ENCODE measurements around the gene CNR2.
"Not testable (repeated sequence)": the region's sequence is repeated elsewhere in the genome, so short reads cannot be mapped to it uniquely, and the experiment has no call there.

The CNR2 gene

GRCh38 chr1:23838401-23838866, 74.7 kb downstream of the CNR2 start:
- Histone ChIP-seq H3K79me2 (ENCODE audit: insufficient read depth, low read length) (no peaks in the 10 kb centered on the region), H3K4me2 (ENCODE audit: insufficient read depth, low read length) (peak overlapping the region; percentile 72), H3K27ac (ENCODE audit: low read length) (no peak overlapping the region), H2AFZ (ENCODE audit: low read depth, low read length) (peak overlapping the region; percentile 77), H3K9ac (ENCODE audit: low read depth, low read length) (peak overlapping the region; percentile 36), H3K27me3 (ENCODE audit: insufficient read depth, low read length, poor library complexity) (peaks cover 2% of the 10 kb centered on the region), H3K4me1 (ENCODE audit: insufficient read depth, low read length) (peaks cover 14% of the 10 kb centered on the region), H3K9me3 (ENCODE audit: insufficient read depth, low read length, severe bottlenecking) (no peaks in the 10 kb centered on the region), H3K4me3 (ENCODE audit: low read depth in 1 of 2, low read length in 2 of 2) (peak overlapping the region in 1 of 2 experiments; percentile 46; a peak in 2 of 4 replicates), H3K36me3 (ENCODE audit: insufficient read depth, low read length) (no peaks in the 10 kb centered on the region), H4K20me1 (ENCODE audit: insufficient read depth, low read length) (no peaks in the 10 kb centered on the region)
- ATAC-seq (ENCODE audit: insufficient read depth, low read depth) = peak; percentile 99
- peak; percentile 80 for DNase-seq
- TF ChIP-seq EZH2 (IDR thresholded peaks at IDR 0.05; ENCODE audit: borderline replicate concordance, low read depth, low read length, severe bottlenecking) = no peak
- TF ChIP-seq CTCF (IDR thresholded peaks at IDR 0.05; ENCODE audit: borderline replicate concordance, extremely low read depth, low read length, poor library complexity, severe bottlenecking) = no peak

- ATAC-seq (ENCODE audit: insufficient read depth, low read depth) = no peak
- peaks cover 14% of the 10 kb centered on the region for H3K4me1 ChIP-seq (ENCODE audit: insufficient read depth, low read length)
- H2AFZ ChIP-seq (ENCODE audit: low read depth, low read length) = peak overlapping the region; percentile 77
- H3K9ac ChIP-seq (ENCODE audit: low read depth, low read length) = peak overlapping the region; percentile 36
- H3K36me3 ChIP-seq (ENCODE audit: insufficient read depth, low read length) = no peaks in the 10 kb centered on the region
- TF ChIP-seq CTCF (IDR thresholded peaks at IDR 0.05; ENCODE audit: borderline replicate concordance, extremely low read depth, low read length, poor library complexity, severe bottlenecking) = no peak
- no peak for TF ChIP-seq EZH2 (IDR thresholded peaks at IDR 0.05; ENCODE audit: borderline replicate concordance, low read depth, low read length, severe bottlenecking)
- H3K9me3 ChIP-seq (ENCODE audit: insufficient read depth, low read length, severe bottlenecking) = no peaks in the 10 kb centered on the region
- H3K27me3 ChIP-seq (ENCODE audit: insufficient read depth, low read length, poor library complexity) = peaks cover 2% of the 10 kb centered on the region
- H3K4me2 ChIP-seq (ENCODE audit: insufficient read depth, low read length) = peak overlapping the region; percentile 72
- H3K27ac ChIP-seq (ENCODE audit: low read length) = no peak overlapping the region
- H4K20me1 ChIP-seq (ENCODE audit: insufficient read depth, low read length) = no peaks in the 10 kb centered on the region
- DNase-seq = no peak
- no peaks in the 10 kb centered on the region for H3K79me2 ChIP-seq (ENCODE audit: insufficient read depth, low read length)
- peak overlapping the region in 1 of 2 experiments; percentile 46; a peak in 2 of 4 replicates for H3K4me3 ChIP-seq (ENCODE audit: low read depth in 1 of 2, low read length in 2 of 2)
Observed at GRCh38 chr1:23837908-23838307, 75.3 kb downstream of the CNR2 start.

GRCh38 chr1:23836037-23836436, 77.1 kb downstream of the CNR2 start:
- H4K20me1 ChIP-seq (ENCODE audit: insufficient read depth, low read length) = no peaks in the 10 kb centered on the region
- H3K9ac ChIP-seq (ENCODE audit: low read depth, low read length) = no peak overlapping the region
- H2AFZ ChIP-seq (ENCODE audit: low read depth, low read length) = no peak overlapping the region
- no peaks in the 10 kb centered on the region for H3K36me3 ChIP-seq (ENCODE audit: insufficient read depth, low read length)
- TF ChIP-seq CTCF (IDR thresholded peaks at IDR 0.05; ENCODE audit: borderline replicate concordance, extremely low read depth, low read length, poor library complexity, severe bottlenecking) (no peak), EZH2 (IDR thresholded peaks at IDR 0.05; ENCODE audit: borderline replicate concordance, low read depth, low read length, severe bottlenecking) (no peak)
- H3K4me1 ChIP-seq (ENCODE audit: insufficient read depth, low read length) = peaks cover 14% of the 10 kb centered on the region
- H3K27me3 ChIP-seq (ENCODE audit: insufficient read depth, low read length, poor library complexity) = peaks cover 3% of the 10 kb centered on the region
- H3K4me3 ChIP-seq (ENCODE audit: low read depth in 1 of 2, low read length in 2 of 2) = no peak overlapping the region
- H3K9me3 ChIP-seq (ENCODE audit: insufficient read depth, low read length, severe bottlenecking) = no peaks in the 10 kb centered on the region
- DNase-seq (no peak), ATAC-seq (ENCODE audit: insufficient read depth, low read depth) (no peak)
- H3K27ac ChIP-seq (ENCODE audit: low read length) = no peak overlapping the region
- no peaks in the 10 kb centered on the region for H3K79me2 ChIP-seq (ENCODE audit: insufficient read depth, low read length)
- no peak overlapping the region for H3K4me2 ChIP-seq (ENCODE audit: insufficient read depth, low read length)

GRCh38 chr1:23834156-23834555, 79.0 kb downstream of the CNR2 start:
- H3K4me3 ChIP-seq (ENCODE audit: low read depth in 1 of 2, low read length in 2 of 2); ATAC-seq (ENCODE audit: insufficient read depth, low read depth); H3K9ac ChIP-seq (ENCODE audit: low read depth, low read length); H4K20me1 ChIP-seq (ENCODE audit: insufficient read depth, low read length); H3K27ac ChIP-seq (ENCODE audit: low read length); H3K36me3 ChIP-seq (ENCODE audit: insufficient read depth, low read length); H3K27me3 ChIP-seq (ENCODE audit: insufficient read depth, low read length, poor library complexity); H3K4me2 ChIP-seq (ENCODE audit: insufficient read depth, low read length); H3K79me2 ChIP-seq (ENCODE audit: insufficient read depth, low read length); H3K9me3 ChIP-seq (ENCODE audit: insufficient read depth, low read length, severe bottlenecking); H2AFZ ChIP-seq (ENCODE audit: low read depth, low read length); DNase-seq: not testable (repeated sequence)
- peaks cover 14% of the 10 kb centered on the region for H3K4me1 ChIP-seq (ENCODE audit: insufficient read depth, low read length)
